ENCODE results near the gene JPH3. TPM values are rescaled to one million over a fixed set of nuclear protein-coding genes. Genes with fewer than 3 reads are reported as not detected.

The JPH3 gene
- total RNA-seq, 1 experiment from 2014 or later: not detected

DNA sequence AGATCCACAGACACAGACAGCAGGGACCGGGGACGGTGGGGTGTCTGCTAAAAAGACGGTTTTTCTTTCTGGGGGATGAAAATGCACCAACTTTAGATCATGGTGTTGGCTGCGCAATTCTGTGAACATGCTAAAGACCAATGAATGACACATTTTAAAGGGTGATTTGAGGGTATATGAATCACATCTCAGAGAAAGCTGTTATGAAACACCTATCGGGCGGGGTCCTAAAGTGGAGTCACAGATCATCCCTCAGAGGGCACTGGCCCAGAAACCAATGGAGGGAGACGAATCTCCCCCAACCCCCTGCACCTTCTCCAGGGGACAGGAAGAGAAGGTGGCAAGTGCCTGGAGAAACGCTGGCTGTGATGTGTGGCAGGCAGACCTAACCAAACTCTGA, 137.5 kb downstream of the JPH3 start:
- DNase-seq (ENCODE audit: low spot score): no peak

DNA sequence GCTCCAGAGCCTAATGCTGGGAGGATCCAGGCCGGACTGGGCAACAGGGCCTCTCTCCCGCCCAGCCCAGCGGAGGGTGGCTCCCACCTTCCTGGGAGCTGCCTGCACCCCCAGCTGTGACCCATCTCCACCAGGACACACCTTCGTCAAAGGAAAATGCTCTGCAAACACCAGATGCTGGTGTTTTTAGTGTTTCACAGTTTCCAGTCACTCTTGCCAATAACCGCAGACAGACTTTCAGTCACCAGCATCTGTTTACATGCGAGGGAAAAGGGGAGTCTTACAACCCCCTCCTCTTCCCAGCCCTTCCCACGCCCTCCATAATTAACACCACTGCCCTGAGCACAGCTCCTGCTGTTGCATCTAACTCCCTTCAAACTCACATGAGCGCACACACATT, 138.1 kb downstream of the JPH3 start:
- no peak for DNase-seq (ENCODE audit: low spot score)

DNA sequence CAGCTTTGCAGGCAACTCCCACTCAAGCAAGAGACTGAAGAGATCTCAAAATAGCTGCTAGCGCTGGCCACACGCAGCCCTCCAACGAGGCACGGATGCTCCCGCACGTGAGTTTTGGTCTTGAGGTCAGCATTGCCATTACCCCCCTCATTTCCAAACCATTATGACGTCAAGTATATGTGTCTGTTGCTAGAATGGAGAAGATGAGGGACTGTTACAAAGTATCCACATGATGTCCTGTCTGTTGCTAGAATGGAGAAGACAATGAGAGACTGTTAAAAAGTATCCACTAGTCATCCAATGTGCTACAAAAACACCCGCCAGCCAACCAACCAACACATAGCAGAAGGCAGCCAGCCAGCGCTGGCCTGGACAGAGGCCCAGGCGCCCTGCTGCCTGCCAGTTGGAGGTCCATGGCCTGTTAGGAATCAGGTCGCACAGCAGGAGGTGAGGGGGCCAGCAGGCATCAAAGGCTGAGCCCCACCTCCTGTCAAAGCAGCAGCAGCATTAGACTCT, 138.7 kb downstream of the JPH3 start:
- no peak for DNase-seq (ENCODE audit: low spot score)

DNA sequence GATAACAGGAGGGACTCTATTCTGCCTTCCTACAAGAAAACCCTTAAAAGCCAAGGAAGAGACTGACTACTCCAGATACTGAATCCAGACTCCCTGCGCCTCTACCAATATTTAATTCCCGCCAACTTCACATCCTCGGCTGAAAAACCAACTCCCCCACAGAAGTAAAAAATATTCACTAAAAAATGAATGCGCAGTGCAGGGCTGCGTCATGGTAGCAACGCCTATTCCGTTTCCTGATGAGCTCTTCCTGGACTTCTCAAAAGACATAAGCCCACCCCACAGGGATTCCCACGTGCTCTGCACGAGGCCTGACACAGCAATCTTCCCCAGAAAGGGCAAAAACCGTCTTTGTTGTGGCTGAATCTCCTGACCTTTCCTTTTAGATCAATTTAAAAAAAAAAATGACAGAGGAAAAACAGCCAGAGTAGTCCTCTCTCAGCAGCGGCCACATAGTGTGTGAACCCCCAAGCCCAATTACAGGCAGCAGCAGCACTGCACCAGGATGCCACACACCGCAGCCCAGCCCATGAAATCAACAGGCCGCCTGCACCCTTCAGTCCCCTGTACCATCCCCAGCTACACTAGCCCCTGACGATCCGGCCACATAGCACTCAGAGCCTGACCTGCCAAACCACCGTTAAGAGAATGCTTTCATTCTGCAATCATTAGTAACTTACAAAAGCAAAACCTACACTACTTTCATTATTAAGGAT, 139.6 kb downstream of the JPH3 start:
- DNase-seq (ENCODE audit: low spot score): no peak

DNA sequence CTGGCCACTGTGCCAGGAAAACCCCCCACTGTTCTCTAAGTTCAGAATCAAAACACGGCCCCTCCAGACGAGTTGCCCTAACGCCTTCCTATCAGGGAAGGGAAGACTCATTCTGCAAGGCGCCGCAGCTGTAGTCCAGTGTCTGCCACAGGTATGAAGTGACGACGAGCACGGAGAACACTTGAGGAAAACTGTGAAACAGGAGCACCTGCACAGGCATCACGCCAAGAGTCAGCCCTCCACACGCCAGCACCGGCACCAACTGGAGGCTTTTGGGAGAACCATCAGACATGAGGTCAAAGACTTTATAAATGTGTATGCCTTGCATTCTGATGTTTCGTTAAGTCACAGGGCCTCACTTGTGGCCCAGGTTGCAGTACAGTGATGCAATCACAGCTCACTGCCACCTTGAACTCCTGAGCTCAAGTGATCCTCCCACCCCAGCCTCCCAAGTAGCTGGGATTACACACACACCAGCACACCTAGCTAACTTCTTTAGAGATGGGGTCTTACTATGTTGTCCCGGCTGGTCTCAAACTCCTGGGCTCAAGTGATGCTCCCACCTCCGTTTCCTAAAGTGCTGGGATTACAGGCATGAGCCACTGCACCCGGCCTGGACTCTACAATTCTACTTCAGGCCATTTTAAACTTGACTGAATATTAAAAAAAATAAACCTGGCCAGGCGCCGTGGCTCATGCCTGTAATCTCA, 140.6 kb downstream of the JPH3 start:
- DNase-seq (ENCODE audit: low spot score): no peak

DNA sequence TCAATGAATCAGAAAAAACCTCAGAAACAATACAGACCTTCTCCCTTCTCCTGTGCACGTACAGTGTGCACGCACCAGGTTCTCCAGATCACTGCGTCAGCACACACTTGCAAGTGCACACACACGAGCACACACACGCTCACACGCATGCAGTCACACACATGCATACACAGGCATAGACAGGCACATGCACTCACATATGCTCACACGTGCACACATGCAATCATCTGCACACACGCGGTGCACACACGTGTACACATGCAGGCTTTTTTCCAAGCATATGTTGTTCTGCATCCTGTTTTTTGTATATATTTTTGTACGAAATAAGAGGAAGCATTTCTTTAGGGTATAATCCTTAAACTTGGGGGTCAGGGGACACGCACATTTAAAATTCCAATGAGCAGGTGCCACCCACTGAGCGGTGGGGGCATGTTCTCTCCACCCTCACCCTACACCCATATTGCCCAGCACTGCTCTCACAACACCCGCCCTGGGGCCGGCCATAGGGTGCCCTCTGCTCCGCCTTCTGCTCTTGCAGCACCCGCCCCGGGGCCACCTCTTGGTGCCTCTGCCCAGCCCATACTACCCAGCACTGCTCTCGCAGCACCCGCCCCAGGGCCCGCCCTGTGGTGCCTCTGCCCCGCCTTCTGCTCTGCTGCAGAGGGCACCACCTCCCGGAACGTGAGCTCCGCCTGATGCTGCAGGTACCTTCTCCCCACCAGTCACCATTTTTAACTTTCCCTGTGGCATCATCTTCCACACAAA, 142.6 kb downstream of the JPH3 start:
- DNase-seq (ENCODE audit: low spot score): peak; percentile 75

DNA sequence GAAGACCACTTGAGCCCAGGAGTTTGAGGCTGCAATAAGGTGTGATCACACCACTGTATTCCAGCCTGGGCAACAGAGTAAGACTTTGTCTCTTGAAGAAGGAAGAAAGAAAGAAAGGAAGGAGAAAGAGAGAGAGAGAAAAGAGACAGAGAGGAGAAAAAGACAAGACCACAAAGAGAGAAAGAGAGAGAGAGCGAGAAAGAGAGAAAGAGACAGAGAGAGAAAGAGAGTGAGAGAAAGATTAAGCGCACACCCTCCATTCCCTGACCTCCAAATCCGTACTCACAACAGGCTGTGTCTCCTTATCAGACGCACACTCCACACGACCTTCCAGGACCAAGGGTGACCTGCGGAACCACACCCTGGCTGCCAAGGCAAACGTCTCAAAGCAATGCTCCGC, 143.9 kb downstream of the JPH3 start:
- DNase-seq (ENCODE audit: low spot score): no peak

Other genes with a start within 250 kb of the JPH3 start
- 26.6 and 30.8 TPM in 2 replicates for gene FBXO31, start 218.7 kb upstream of the JPH3 start, total RNA-seq (2014; rRNA removed; shearing (Covaris generic))
- gene MAP1LC3B, start 210.2 kb upstream of the JPH3 start, total RNA-seq (2014; rRNA removed; shearing (Covaris generic)): 14.3 and 15.3 TPM in 2 replicates
- 8.6 and 13.8 TPM in 2 replicates for gene ZCCHC14, start 109.5 kb upstream of the JPH3 start, total RNA-seq (2014; rRNA removed; shearing (Covaris generic))
- 64.8 and 73.6 TPM in 2 replicates for gene KLHDC4, start 163.5 kb downstream of the JPH3 start, total RNA-seq (2014; rRNA removed; shearing (Covaris generic))